Parathyroid adenoma (tissue), 2 donors: ENCODE data around the gene CELSR1.

Experiments
- H2AFZ ChIP-seq: fragments of 300-600 bp; sonication (generic); one replicate; pipeline ENCODE4 v1.7.0; 2017; ENCODE audit warnings: antibody characterized with exemption, mild to moderate bottlenecking
- H3K27ac ChIP-seq: fragments of 300-600 bp; sonication (generic); one replicate; pipeline ENCODE4 v1.7.0; 2017
- H3K27me3 ChIP-seq: fragments of 300-600 bp; sonication (generic); one replicate; pipeline ENCODE4 v1.7.0; 2017; ENCODE audit warnings: low read length; ENCODE audit not compliant: control insufficient read depth, insufficient read depth
- H3K36me3 ChIP-seq: fragments of 300-600 bp; sonication (generic); one replicate; pipeline ENCODE4 v1.7.0; 2017; ENCODE audit warnings: low read length; ENCODE audit not compliant: control insufficient read depth, insufficient read depth
- H3K4me1 ChIP-seq: fragments of 300-600 bp; sonication (generic); one replicate; pipeline ENCODE4 v1.7.0; 2017; ENCODE audit warnings: control low read depth
- H3K4me2 ChIP-seq: fragments of 300-600 bp; sonication (generic); one replicate; pipeline ENCODE4 v1.7.0; 2017; ENCODE audit warnings: low read length
- H3K4me3 ChIP-seq: fragments of 300-600 bp; sonication (generic); one replicate; pipeline ENCODE4 v1.7.0; 2017; ENCODE audit warnings: low read depth, low read length
- H3K79me2 ChIP-seq: fragments of 300-600 bp; sonication (generic); one replicate; pipeline ENCODE4 v1.7.0; 2017; ENCODE audit warnings: control low read depth
- H3K9ac ChIP-seq: fragments of 300-600 bp; sonication (generic); one replicate; pipeline ENCODE4 v1.7.0; 2017; ENCODE audit warnings: mild to moderate bottlenecking
- H3K9me3 ChIP-seq: fragments of 300-600 bp; sonication (generic); one replicate; pipeline ENCODE4 v1.7.0; 2017; ENCODE audit warnings: low read length; ENCODE audit not compliant: control insufficient read depth
- TF ChIP-seq, protein P1 (sequence below): fragments of 300-600 bp; sonication (generic); IDR thresholded peaks from one replicate; pipeline ENCODE4 v1.7.0; 2017; ENCODE audit warnings: antibody characterized with exemption, mild to moderate bottlenecking
- donor health status: primary hyperparathyroidism.

CELSR1 gene

DNA sequence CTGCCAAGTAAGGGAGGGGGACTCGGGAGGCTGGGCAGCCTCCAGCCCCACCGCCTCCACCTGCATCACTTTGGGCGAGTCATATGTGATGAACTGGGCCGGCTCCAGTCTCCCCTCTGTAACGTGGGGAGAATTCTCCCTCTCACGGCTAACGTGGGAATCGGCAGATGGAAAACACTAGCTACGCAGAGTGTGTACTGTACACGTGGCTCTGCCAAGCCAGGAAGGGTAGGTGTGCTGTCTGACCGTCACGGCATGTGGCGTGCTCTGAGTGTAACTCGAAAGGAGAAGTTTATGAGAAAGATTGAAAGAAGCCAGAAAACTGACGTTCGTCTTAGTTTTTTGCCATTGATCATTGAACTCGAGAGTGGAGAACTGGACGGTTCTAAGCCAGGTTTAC is 188.2 kb downstream of the CELSR1 start:
- Histone ChIP-seq H3K27ac (no peak overlapping the region), H3K4me1 (no peaks in the 10 kb centered on the region), H3K9ac (no peak overlapping the region), H3K4me2 (no peak overlapping the region), H3K36me3 (no peaks in the 10 kb centered on the region), H3K27me3 (no peaks in the 10 kb centered on the region), H3K4me3 (no peak overlapping the region), H2AFZ (no peak overlapping the region), H3K9me3 (no peaks in the 10 kb centered on the region), H3K79me2 (peaks cover 4% of the 10 kb centered on the region)
- TF ChIP-seq, protein P1, sequence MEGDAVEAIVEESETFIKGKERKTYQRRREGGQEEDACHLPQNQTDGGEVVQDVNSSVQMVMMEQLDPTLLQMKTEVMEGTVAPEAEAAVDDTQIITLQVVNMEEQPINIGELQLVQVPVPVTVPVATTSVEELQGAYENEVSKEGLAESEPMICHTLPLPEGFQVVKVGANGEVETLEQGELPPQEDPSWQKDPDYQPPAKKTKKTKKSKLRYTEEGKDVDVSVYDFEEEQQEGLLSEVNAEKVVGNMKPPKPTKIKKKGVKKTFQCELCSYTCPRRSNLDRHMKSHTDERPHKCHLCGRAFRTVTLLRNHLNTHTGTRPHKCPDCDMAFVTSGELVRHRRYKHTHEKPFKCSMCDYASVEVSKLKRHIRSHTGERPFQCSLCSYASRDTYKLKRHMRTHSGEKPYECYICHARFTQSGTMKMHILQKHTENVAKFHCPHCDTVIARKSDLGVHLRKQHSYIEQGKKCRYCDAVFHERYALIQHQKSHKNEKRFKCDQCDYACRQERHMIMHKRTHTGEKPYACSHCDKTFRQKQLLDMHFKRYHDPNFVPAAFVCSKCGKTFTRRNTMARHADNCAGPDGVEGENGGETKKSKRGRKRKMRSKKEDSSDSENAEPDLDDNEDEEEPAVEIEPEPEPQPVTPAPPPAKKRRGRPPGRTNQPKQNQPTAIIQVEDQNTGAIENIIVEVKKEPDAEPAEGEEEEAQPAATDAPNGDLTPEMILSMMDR = no peak

DNA sequence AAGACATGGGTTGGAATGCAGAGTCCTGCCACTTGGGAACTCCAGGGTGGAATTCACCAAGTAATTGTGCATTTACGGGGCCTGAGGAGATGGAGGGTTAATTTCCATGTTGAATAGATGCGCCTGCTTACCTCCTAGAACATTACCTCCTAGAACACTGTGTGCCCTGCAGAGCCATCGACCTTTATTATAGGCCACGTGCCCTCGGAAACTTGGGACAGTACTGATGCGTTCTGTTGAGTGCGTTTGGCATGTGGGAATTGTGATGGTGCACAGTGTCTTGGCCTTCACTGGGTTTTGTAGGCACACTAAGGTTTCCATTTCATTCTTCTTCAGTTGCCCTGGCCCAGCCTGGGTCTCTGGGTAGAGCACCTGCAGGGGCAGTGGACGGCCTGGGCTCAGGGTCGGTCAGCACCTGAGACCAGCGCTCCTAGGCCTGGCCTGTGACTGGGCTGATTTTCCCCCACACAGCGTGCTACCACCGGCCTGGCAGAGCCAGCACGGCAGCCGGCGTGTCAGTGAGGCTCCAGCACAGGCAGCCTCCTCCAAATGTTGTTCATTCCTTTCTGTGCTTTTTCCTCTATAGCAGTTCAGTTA is 189.2 kb downstream of the CELSR1 start:
- Histone ChIP-seq H3K9ac (no peak overlapping the region), H3K36me3 (no peaks in the 10 kb centered on the region), H3K4me1 (no peaks in the 10 kb centered on the region), H3K79me2 (peaks cover 4% of the 10 kb centered on the region), H3K27me3 (no peaks in the 10 kb centered on the region), H3K27ac (no peak overlapping the region), H2AFZ (no peak overlapping the region), H3K4me3 (no peak overlapping the region), H3K4me2 (no peak overlapping the region), H3K9me3 (no peaks in the 10 kb centered on the region)
- TF ChIP-seq, protein P1 = no peak

DNA sequence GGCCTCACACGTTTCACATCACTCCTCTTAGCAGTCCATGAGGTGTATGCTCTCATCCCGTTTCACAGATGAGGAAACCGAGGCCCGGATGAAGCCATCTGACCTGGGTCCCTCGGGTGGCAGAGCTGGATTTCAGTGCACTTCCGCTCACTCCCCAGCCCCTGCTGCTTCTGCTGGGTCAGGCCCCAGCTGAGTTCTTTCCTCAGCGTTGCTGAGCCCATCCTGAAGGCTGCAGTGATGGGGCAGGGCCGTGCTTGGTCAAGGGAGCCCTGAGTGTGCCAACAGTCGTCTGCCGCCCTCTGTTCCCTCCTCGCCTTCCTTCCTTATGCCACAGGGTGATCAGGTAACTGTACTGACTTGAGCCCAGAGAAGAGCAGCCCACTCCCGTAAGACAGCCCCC is 189.8 kb downstream of the CELSR1 start:
- Histone ChIP-seq H3K4me3 (no peak overlapping the region), H3K9ac (no peak overlapping the region), H3K27ac (no peak overlapping the region), H2AFZ (no peak overlapping the region), H3K4me1 (no peaks in the 10 kb centered on the region), H3K36me3 (no peaks in the 10 kb centered on the region), H3K79me2 (peaks cover 4% of the 10 kb centered on the region), H3K27me3 (no peaks in the 10 kb centered on the region), H3K9me3 (no peaks in the 10 kb centered on the region), H3K4me2 (no peak overlapping the region)
- TF ChIP-seq, protein P1 = no peak

DNA sequence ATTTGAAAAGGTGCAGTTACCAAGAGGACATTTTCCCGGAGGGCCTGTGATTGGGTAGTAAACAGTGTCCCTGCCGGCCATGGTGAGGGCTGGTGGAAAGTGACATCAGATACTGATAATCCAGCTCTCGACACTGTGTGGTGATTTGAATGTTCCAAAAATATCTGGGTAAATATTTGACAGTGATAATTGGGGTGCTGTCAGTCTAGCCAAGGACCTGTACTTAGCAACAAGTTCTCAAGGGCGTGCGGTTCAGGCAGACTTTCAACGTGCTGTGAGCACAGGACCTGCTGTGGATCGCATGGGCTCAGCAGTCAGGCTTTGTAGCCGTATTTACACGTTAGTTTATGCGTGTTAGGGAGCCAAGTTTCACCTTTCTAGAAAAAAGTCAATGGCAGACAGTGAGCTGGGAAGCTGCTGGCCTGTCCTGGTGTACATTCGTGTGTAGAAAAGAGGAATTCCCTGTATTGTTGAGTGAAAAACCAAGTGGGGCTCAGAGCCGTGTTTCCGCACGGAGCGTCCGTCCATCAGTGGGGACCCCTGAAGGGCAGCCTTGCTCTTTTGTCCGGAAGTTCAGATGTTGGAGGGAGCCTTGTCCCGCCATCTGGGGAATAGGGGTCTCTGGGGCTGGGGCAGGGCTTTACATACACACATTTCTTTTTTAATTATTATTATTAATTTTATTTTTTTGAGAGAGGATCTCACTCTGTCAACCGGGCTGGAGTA is 190.6 kb downstream of the CELSR1 start:
- Histone ChIP-seq H3K4me3 (no peak overlapping the region), H3K79me2 (peaks cover 4% of the 10 kb centered on the region), H2AFZ (no peak overlapping the region), H3K4me2 (no peak overlapping the region), H3K36me3 (no peaks in the 10 kb centered on the region), H3K27ac (no peak overlapping the region), H3K9ac (no peak overlapping the region), H3K27me3 (no peaks in the 10 kb centered on the region), H3K4me1 (no peaks in the 10 kb centered on the region), H3K9me3 (no peaks in the 10 kb centered on the region)
- TF ChIP-seq, protein P1 = no peak

DNA sequence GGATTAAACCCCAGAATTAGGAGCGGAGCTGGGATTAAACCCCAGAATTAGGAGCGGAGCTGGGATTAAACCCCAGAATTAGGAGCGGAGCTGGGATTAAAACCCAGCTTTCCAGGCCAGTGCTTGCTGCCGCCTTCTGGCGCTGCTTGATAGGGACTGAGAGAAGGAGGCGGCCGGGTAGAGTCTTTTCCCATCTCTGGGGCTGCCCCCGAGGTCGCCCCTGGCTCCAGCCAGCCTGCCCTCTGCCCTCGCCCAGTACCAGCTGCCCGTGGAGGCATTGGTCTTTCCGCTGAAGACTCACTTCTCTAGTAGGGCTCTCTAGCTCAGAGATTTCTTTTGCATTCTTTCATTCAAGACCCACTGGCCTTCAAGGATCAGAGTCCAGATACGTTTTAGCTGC is 196.7 kb downstream of the CELSR1 start:
- no peak overlapping the region for H2AFZ ChIP-seq
- H3K27ac ChIP-seq = no peak overlapping the region
- peaks cover 3% of the 10 kb centered on the region for H3K4me1 ChIP-seq
- H3K27me3 ChIP-seq = no peaks in the 10 kb centered on the region
- no peak overlapping the region for H3K9ac ChIP-seq
- no peaks in the 10 kb centered on the region for H3K36me3 ChIP-seq
- H3K4me2 ChIP-seq = no peak overlapping the region
- H3K4me3 ChIP-seq = no peak overlapping the region
- H3K79me2 ChIP-seq = peaks cover 5% of the 10 kb centered on the region
- no peaks in the 10 kb centered on the region for H3K9me3 ChIP-seq
- TF ChIP-seq, protein P1 = no peak
